GM12873 (cell line): ENCODE data around the gene TRIM67.

ENCODE experiments used
- TF ChIP-seq, protein P1 (sequence below): IDR thresholded peaks from 2 replicates; pipeline ENCODE4 v1.5.1; 2012; ENCODE audit warnings: low read depth, mild to moderate bottlenecking, moderate library complexity, low read length, control low read depth; ENCODE audit not compliant: insufficient read depth; ENCODE audit errors: missing control alignments

The TRIM67 gene

DNA sequence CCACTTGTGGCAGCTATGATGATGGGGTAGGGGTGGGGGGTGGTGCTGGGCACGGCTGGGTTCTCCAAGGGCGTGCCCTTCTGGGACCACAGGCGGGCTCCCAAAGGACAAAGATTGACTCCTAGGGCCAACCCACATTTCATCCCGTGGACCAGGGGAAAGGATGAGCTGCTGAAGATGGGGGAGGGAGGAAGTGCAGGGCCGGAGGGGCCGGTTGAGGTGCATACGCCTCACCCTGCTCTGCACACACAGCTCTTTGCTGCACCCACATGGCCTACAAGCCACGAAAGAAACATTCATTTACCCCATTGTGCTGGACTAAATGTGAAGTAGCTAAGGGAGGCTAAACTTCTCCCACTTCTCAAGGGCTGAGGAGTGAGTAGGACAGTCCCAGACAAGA lies 45.0 kb downstream of the TRIM67 start:
- TF ChIP-seq, protein P1, sequence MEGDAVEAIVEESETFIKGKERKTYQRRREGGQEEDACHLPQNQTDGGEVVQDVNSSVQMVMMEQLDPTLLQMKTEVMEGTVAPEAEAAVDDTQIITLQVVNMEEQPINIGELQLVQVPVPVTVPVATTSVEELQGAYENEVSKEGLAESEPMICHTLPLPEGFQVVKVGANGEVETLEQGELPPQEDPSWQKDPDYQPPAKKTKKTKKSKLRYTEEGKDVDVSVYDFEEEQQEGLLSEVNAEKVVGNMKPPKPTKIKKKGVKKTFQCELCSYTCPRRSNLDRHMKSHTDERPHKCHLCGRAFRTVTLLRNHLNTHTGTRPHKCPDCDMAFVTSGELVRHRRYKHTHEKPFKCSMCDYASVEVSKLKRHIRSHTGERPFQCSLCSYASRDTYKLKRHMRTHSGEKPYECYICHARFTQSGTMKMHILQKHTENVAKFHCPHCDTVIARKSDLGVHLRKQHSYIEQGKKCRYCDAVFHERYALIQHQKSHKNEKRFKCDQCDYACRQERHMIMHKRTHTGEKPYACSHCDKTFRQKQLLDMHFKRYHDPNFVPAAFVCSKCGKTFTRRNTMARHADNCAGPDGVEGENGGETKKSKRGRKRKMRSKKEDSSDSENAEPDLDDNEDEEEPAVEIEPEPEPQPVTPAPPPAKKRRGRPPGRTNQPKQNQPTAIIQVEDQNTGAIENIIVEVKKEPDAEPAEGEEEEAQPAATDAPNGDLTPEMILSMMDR, result no peak

DNA sequence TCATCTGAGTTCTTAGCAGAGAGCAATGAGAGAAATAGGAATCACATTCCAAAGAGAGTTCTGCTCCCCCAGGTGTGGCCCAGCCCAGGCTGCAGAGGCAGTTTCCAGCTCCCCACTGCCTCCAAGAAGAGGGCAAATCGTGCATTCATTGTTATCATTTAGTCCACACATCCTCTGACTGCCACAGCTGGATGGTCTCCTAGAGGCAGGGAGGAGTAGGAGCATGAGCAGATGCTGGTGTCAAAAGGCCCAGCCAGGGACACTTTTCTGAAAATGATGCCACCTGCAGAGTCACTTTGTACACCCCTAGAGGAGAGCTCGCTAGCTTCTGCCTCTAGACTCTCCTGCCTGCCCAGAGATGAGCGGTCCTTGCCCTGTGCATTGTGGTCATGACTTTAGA lies 45.6 kb downstream of the TRIM67 start:
- TF ChIP-seq, protein P1, result no peak

DNA sequence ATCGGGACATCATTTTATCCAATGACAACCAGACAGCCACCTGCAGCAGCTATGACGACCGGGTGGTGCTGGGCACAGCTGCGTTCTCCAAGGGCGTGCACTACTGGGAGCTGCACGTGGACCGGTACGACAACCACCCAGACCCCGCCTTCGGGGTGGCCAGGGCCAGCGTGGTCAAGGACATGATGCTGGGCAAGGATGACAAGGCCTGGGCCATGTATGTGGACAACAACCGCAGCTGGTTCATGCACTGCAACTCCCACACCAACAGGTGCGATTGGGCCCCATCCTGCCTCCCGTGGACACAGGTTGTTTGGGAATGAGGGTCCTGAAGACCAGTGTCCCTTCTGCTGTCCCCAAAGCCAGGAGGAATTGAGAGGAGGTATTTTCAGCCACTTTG lies 47.1 kb downstream of the TRIM67 start:
- TF ChIP-seq, protein P1, result no peak

DNA sequence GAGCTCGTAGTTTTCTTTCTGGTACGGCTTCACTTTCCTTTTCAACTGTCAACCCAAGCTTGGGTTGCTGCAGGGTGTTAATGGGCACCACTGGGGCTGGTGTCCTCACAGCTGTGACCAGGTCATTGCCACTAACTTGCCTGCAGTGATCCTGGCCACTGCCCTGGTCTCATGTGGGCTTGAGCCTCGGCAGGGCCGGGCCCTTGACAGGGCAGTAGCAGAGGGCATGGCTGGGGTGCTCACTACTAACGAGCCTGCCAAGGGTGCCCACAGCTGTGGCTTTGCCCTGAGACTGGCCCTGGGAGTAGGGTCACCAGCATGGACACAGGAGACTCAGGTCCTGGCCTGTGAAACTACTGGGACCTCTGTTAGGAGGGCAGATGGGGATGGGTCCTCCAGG lies 47.7 kb downstream of the TRIM67 start:
- TF ChIP-seq, protein P1, result no peak

DNA sequence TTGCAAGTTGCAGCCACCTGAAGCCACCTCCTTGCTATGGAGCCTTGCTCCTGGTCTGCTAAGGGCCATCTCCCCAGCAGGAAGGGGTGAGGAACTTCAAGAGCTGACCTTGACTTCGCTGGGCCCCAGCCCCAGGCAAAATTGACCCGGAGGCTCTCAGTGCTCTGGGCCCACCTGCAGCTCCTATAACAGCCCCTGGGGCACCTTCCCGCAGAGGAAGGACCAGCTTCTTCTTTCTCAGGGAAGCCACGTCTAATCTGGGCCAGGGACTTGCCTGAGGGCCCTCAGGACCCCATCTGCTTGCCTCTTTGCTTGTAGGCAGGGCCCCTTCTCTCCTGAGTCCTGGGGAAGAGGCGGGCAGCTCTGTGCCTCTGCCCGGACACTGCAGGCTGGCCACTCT lies 48.3 kb downstream of the TRIM67 start:
- TF ChIP-seq, protein P1, result no peak

DNA sequence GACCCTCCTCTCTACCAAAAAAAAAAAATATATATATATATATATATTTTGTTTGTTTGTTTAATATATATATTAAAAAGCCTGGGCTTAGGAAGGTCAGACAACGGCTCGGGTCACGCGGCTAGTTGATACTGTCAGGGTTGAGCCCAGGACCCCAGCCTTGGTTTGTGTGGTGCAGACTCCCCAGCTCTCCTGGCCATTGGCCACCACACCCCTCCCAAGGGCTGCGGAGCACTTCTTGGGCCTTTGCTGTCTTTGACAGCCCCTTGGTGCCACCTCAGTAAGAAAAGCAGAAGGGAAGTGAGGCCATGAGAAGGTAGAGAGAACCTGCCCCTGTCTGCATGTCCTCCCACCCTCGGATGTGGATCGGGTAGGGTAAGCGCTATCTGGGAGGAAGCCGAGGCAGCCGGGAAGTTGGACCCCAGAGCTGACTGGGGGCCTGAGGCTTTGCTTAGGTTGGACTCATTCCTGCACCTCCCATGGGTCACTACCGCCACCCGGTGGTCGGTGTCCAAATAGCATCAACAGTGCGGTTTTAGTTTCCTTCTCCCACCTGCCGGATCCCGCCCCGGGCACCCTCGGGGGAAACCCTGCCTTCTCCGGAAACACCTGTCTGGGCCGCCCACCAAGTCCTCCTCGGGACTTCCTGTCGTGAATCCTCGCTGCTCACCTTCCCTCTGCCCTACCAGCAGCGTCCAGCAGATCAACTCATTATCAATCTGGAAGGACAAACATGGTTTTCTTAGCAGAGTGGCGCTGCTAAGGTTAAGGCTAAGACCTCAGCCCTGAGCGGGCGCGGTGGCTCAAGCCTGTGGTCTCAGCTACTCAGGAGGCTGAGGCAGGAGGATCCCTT lies 49.4 kb downstream of the TRIM67 start:
- TF ChIP-seq, protein P1, result peak; percentile 95

DNA sequence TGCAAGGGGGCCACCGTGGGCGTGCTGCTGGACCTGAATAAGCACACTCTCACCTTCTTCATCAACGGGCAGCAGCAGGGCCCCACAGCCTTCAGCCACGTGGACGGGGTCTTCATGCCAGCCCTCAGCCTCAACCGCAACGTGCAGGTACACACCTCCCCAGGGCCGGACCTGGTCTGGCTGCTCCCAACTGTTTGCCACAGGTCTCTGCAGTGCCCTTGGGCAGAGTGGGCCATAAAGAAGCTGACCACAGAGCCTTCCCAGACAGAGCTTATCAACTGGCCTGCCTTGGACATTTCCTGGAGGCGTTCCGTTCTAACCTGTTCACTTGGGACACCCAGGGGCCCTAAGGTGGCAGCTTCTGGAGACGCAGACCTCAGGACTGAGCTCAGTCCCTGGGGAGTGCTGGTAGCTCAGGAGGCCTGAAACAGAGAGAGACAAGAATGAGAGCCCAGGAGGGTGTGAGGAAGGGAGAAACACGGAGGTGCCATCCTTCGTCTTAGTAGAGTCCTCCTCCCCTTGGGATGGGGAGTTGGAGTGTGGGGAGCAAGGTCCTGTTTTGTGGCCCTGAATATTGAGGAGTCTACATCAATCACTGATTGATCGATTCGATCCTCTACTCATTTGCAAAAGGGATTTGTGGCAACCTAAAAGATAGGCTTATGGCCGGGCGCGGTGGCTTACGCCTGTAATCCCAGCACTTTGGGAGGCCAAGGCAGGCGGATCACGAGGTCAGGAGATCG lies 52.1 kb downstream of the TRIM67 start:
- TF ChIP-seq, protein P1, result no peak
